Adipose tissue (tissue), 3 donors: ENCODE data around the gene SGMS2. TPM values are rescaled to one million over a fixed set of nuclear protein-coding genes. Genes with fewer than 3 reads are reported as not detected.

Experiments
- H3K27ac ChIP-seq: one replicate; pipeline ENCODE4 v1.5.1; 2013; ENCODE audit warnings: low read depth, low read length
- WGBS, 3 donors: extraction: QIAGEN DNeasy Blood & Tissue Kit; methylation state at CpG; one replicate each; pipeline ENCODE4 v1.1.7; 2013; 5-methylcytosine and 5-hydroxymethylcytosine counted together
- polyA plus RNA-seq, 3 donors: library from polyadenylated mRNA; stranded (reverse); fragments of 200-250 nt; gene quantifications; one replicate each; pipeline ENCODE4 v1.2.3, GENCODE V29; 2013
- donor health status: healthy with polysubstance abuse.
- donor health status: Bipolar disorder and iron deficiency.
- donor health status: healthy.

Gene SGMS2
- polyA plus RNA-seq, 3 donors, result 3.0 to 15.7 (median 4.5) TPM

- peak within 1 kb of the TSS; percentile 71 for H3K27ac ChIP-seq
- 1 to 3% (median 2%) methylated on average over 68 to 78 of the region's 78 CpGs for WGBS, 3 donors
Observed at GRCh38 chr4:107930821-107931774, 106.4 kb downstream of the SGMS2 start, which contains the start of gene CYP2U1. TSS of gene CYP2U1 (plus strand) at chr4:107931549. CDS start at chr4:107931644, 95 bp downstream.

GRCh38 chr4:107931775-107932321, 107.1 kb downstream of the SGMS2 start:
- no peak overlapping the region for H3K27ac ChIP-seq
- 2 to 3% (median 3%) methylated on average over 33 to 45 of the region's 45 CpGs for WGBS, 3 donors

- H3K27ac ChIP-seq, result no peak overlapping the region
Observed at GRCh38 chr4:107935246-107935645, 110.5 kb downstream of the SGMS2 start.

- 67 to 96% (median 82%) methylated on average over 2 of the region's 2 CpGs for WGBS, 3 donors
- H3K27ac ChIP-seq, result no peak overlapping the region
Observed at GRCh38 chr4:107937040-107937439, 112.3 kb downstream of the SGMS2 start.

GRCh38 chr4:107939307-107939706, 114.6 kb downstream of the SGMS2 start:
- no peak overlapping the region for H3K27ac ChIP-seq
- 83 to 100% (median 95%) methylated on average over 1 of the region's 1 CpG for WGBS, 3 donors

- WGBS, 3 donors, result 94 to 95% (median 95%) methylated on average over 3 of the region's 3 CpGs
- no peak overlapping the region for H3K27ac ChIP-seq
Observed at GRCh38 chr4:107945809-107946208, 121.1 kb downstream of the SGMS2 start.

- WGBS, 3 donors, result 91 to 96% (median 94%) methylated on average over 2 of the region's 2 CpGs
- no peak overlapping the region for H3K27ac ChIP-seq
Observed at GRCh38 chr4:107950746-107951540, 126.2 kb downstream of the SGMS2 start.

GRCh38 chr4:107951551-107951950, 126.8 kb downstream of the SGMS2 start:
- H3K27ac ChIP-seq, result no peak overlapping the region

GRCh38 chr4:107956011-107956410, 131.3 kb downstream of the SGMS2 start:
- WGBS, 3 donors, result 87 to 95% (median 91%) methylated on average over 1 of the region's 1 CpG
- H3K27ac ChIP-seq, result no peak overlapping the region

Other genes starting within 250 kb of the SGMS2 start
- 10 to 100 TPM; 24.2 to 39.5 (median 39.0) TPM for gene PAPSS1, start 104.7 kb upstream of the SGMS2 start, polyA plus RNA-seq
- gene CYP2U1, start 106.6 kb downstream of the SGMS2 start, polyA plus RNA-seq, result 1 to 10 TPM; 1.5 to 3.8 (median 3.1) TPM
- 100 to 1,000 TPM in 2 of 3 donors, 10 to 100 TPM in 1; 62.2 to 297 (median 111) TPM for gene HADH, start 165.0 kb downstream of the SGMS2 start, polyA plus RNA-seq